Uterus (tissue), 2 donors: ENCODE measurements around the gene OBSCN.
A peak's percentile ranks its signal among the peaks of the same experiment; 100 is the strongest.

ENCODE experiments used
- POLR2A ChIP-seq, 2 donors: fragments of 450-650 bp; IDR thresholded peaks; one replicate each; pipeline ENCODE4 v1.6.1; 2016; ENCODE audit warnings: antibody characterized with exemption in 2 of 2, mild to moderate bottlenecking in 1 of 2, moderate library complexity in 1 of 2
- TF ChIP-seq, protein P1 (sequence below), 4 experiments: fragments of 200-600 bp in 2 of 4; fragments of 450-650 bp in 2 of 4; sonication (generic) in 2 of 4; IDR thresholded peaks; one replicate each; pipeline ENCODE4 v1.5.1; 2016 to 2019; ENCODE audit warnings: antibody characterized with exemption in 4 of 4, mild to moderate bottlenecking in 2 of 4, moderate library complexity in 1 of 4

DNA sequence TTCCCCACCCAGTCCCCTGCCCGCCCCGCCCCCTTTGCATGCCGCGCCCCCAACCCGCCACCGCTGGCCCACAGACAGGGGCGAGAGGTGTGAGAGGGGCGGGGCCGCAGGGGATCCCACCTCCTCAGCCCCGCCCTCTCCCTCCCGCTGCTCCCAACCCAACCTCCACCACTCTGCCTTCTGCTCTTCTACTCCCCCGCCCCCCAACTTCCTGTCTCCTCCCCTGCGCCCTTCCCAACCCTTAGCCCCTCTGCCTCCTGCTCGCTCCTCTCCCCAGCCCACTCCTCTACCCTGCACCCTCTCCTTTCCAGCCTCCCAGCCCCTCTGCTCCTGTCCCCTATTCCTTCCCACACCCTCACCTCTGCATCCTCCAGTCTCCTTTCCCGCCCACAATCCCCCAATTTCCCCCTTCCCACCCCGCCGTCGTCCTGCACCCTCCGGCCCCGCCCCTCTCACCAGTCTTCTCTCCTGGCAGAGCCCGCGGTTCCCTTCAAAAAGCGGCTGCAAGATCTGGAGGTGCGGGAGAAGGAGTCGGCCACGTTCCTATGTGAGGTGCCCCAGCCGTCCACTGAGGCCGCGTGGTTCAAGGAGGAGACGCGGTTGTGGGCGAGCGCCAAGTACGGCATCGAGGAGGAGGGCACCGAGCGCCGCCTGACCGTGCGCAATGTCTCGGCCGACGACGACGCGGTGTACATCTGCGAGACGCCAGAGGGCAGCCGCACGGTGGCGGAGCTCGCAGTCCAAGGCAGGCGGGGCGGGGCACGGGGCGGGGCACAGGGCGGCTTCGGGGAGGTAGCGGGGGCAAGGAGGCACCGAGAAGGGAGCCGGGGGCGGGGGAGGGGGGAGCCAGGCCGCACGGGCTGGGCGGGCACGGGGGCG is 5.4 kb downstream of the OBSCN start:
- TF ChIP-seq, protein P1, sequence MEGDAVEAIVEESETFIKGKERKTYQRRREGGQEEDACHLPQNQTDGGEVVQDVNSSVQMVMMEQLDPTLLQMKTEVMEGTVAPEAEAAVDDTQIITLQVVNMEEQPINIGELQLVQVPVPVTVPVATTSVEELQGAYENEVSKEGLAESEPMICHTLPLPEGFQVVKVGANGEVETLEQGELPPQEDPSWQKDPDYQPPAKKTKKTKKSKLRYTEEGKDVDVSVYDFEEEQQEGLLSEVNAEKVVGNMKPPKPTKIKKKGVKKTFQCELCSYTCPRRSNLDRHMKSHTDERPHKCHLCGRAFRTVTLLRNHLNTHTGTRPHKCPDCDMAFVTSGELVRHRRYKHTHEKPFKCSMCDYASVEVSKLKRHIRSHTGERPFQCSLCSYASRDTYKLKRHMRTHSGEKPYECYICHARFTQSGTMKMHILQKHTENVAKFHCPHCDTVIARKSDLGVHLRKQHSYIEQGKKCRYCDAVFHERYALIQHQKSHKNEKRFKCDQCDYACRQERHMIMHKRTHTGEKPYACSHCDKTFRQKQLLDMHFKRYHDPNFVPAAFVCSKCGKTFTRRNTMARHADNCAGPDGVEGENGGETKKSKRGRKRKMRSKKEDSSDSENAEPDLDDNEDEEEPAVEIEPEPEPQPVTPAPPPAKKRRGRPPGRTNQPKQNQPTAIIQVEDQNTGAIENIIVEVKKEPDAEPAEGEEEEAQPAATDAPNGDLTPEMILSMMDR (IDR thresholded peaks at IDR 0.05): peak; percentile 45 to 69 (median 68)
- TF ChIP-seq POLR2A (IDR thresholded peaks at IDR 0.05): peak in 1 of 2 donors; percentile 19
